HepG2 (cell line): ENCODE data around the gene CYP27A1. TPM values are rescaled to one million over a fixed set of nuclear protein-coding genes. Genes with fewer than 3 reads are reported as not detected.

Experiments used
- CHCHD3 ChIP-seq: sonication (generic); formaldehyde crosslinking; IDR thresholded peaks from 2 replicates; pipeline ENCODE4 v1.8.0; 2022; ENCODE audit warnings: mild to moderate bottlenecking, missing genetic modification reagents, moderate library complexity
- FOXO4 ChIP-seq: sonication (generic); formaldehyde crosslinking; conservative IDR thresholded peaks from 2 replicates; pipeline ENCODE4 v1.8.1; 2023; ENCODE audit warnings: missing genetic modification reagents
- IRF1 ChIP-seq: sonication (generic); formaldehyde crosslinking; IDR thresholded peaks from 2 replicates; pipeline ENCODE4 v1.4.0; 2020; ENCODE audit warnings: low read depth, mild to moderate bottlenecking, missing genetic modification reagents
- KDM3A ChIP-seq: IDR thresholded peaks from 2 replicates; pipeline ENCODE4 v1.6.1; 2018; ENCODE audit warnings: low read depth, missing compliant biosample characterization
- MAFK ChIP-seq, 2 experiments: IDR thresholded peaks in 1 of 2; conservative IDR thresholded peaks in 1 of 2; 2 replicates each; pipeline ENCODE4 v1.6.1; 2011; ENCODE audit warnings: improper control_type of control experiment in 2 of 2, low read length in 2 of 2
- MXI1 ChIP-seq: IDR thresholded peaks from 3 replicates; pipeline ENCODE4 v1.6.1; 2012; ENCODE audit warnings: low read depth, low read length, inconsistent platforms, borderline replicate concordance
- NR3C1 ChIP-seq: sonication (generic); formaldehyde crosslinking; IDR thresholded peaks from 2 replicates; pipeline ENCODE4 v1.4.0; 2020; ENCODE audit warnings: missing genetic modification reagents
- PBX3 ChIP-seq: sonication (generic); formaldehyde crosslinking; IDR thresholded peaks from 2 replicates; pipeline ENCODE4 v1.8.1; 2023; ENCODE audit warnings: missing genetic modification reagents, inconsistent platforms, borderline replicate concordance
- PLRG1 ChIP-seq: fragments of 450-650 bp; conservative IDR thresholded peaks from 2 replicates; pipeline ENCODE4 v1.6.1; 2016
- POLR2G ChIP-seq: fragments of 200-400 bp; formaldehyde crosslinking; IDR thresholded peaks from 2 replicates; pipeline ENCODE4 v1.6.1; 2018; ENCODE audit warnings: mild to moderate bottlenecking, low read depth, low read length, moderate library complexity
- RAD21 ChIP-seq: fragments of 450-650 bp; formaldehyde crosslinking; IDR thresholded peaks from 2 replicates; pipeline ENCODE4 v1.5.0; 2020; ENCODE audit warnings: mild to moderate bottlenecking
- RCOR2 ChIP-seq: IDR thresholded peaks from 2 replicates; pipeline ENCODE4 v1.6.1; 2016; ENCODE audit warnings: missing biosample characterization, missing genetic modification reagents
- TCF7L2 ChIP-seq: IDR thresholded peaks from 2 replicates; pipeline ENCODE4 v1.6.1; 2011; ENCODE audit warnings: mild to moderate bottlenecking, low read depth, low read length, moderate library complexity
- TFDP2 ChIP-seq: sonication (generic); formaldehyde crosslinking; IDR thresholded peaks from 2 replicates; pipeline ENCODE4 v1.4.0; 2020; ENCODE audit warnings: missing genetic modification reagents
- ZNF12 ChIP-seq: sonication (generic); formaldehyde crosslinking; IDR thresholded peaks from 2 replicates; pipeline ENCODE4 v1.5.0; 2020; ENCODE audit warnings: missing genetic modification reagents
- ZNF646 ChIP-seq: sonication (generic); formaldehyde crosslinking; IDR thresholded peaks from 2 replicates; pipeline ENCODE4 v1.9.0; 2021; ENCODE audit warnings: mild to moderate bottlenecking, missing genetic modification reagents
- ZNF841 ChIP-seq: sonication (generic); formaldehyde crosslinking; IDR thresholded peaks from 2 replicates; pipeline ENCODE4 v1.8.1; 2023; ENCODE audit warnings: missing genetic modification reagents, borderline replicate concordance
- polyA plus RNA-seq, 8 experiments: library from polyadenylated mRNA; depleted of rRNA in 3 of 8; stranded (reverse) in 7 of 8; unstranded in 1 of 8; fragments of >200 nt; fragmentation: Illumina TruSeq in 4 of 8; extraction: Trizol in 4 of 8; gene quantifications; 2 replicates each; pipeline versions ENCODE4 v1.2.1 to v1.2.3, GENCODE V29; 2011 to 2016; ENCODE audit warnings: low read depth in 4 of 8, missing spikeins in 1 of 8, mixed read lengths in 1 of 8; ENCODE audit not compliant: insufficient read depth in 1 of 8
- total RNA-seq, 5 experiments: library from RNA; depleted of rRNA; stranded (reverse); fragments of >200 nt; fragmentation: Illumina TruSeq; extraction: Trizol; gene quantifications; 2 replicates each; pipeline ENCODE4 v1.2.3, GENCODE V29; 2016; ENCODE audit warnings: low read depth in 1 of 5

CYP27A1 gene
- total and polyA plus RNA-seq, 2 of the 13 experiments (the other 11 are each of a cell fraction or from before 2014, with no cell fraction given): 157 to 266 TPM

- TF ChIP-seq POLR2G: peak; percentile 97
- peak; percentile 73 for TF ChIP-seq RAD21 (CRISPR knock-in tag)
- peak; percentile 91 for TF ChIP-seq TFDP2 (CRISPR knock-in tag)
- no peak for TF ChIP-seq RCOR2 (CRISPR knock-in tag)
- TF ChIP-seq FOXO4 (CRISPR knock-in tag): 0 out of 2 replicates have a peak, but pooled peaks have one; percentile 58
- no peak for TF ChIP-seq PBX3 (CRISPR knock-in tag)
- peak; percentile 72; the same call in 1 of the 2 replicates for TF ChIP-seq IRF1 (CRISPR knock-in tag)
- TF ChIP-seq KDM3A: no peak
- peak; percentile 76; the same call in 1 of the 2 replicates for TF ChIP-seq ZNF646
- TF ChIP-seq MAFK (conservative IDR thresholded peaks at IDR 0.05 in 1 of 2, IDR thresholded peaks at IDR 0.05 in 1 of 2; ENCODE audit: low read length in 2 of 2): 0 out of 4 replicates have a peak, but pooled peaks of 1 of the 2 experiments have one; percentile 0
- peak; percentile 38; the same call in 1 of the 2 replicates for TF ChIP-seq CHCHD3 (CRISPR knock-in tag)
- no peak for TF ChIP-seq TCF7L2
- TF ChIP-seq ZNF841 (CRISPR knock-in tag): no peak; the same call in 1 of the 2 replicates
- no peak for TF ChIP-seq PLRG1
- no peak for TF ChIP-seq NR3C1 (CRISPR knock-in tag)
- peak; percentile 37; the same call in 1 of the 2 replicates for TF ChIP-seq ZNF12
- peak; percentile 63; the same call in 1 of the 3 replicates for TF ChIP-seq MXI1
Measured at GRCh38 chr2:218781691-218782527, at the start of gene CYP27A1 (continued).
